HG02642 (cell line): ENCODE results near the gene VILL.
A peak's percentile ranks its signal among the peaks of the same experiment; 100 is the strongest.
"Not testable (repeated sequence)": the region's sequence is repeated elsewhere in the genome, so short reads cannot be mapped to it uniquely, and the experiment has no call there.

ENCODE experiments used
- ATAC-seq: cut with Tn5 transposase; IDR thresholded peaks from one replicate; pipeline ENCODE4 v1.9.1; 2021; ENCODE audit warnings: mild to moderate bottlenecking; ENCODE audit not compliant: unreplicated experiment, poor library complexity

VILL gene

DNA sequence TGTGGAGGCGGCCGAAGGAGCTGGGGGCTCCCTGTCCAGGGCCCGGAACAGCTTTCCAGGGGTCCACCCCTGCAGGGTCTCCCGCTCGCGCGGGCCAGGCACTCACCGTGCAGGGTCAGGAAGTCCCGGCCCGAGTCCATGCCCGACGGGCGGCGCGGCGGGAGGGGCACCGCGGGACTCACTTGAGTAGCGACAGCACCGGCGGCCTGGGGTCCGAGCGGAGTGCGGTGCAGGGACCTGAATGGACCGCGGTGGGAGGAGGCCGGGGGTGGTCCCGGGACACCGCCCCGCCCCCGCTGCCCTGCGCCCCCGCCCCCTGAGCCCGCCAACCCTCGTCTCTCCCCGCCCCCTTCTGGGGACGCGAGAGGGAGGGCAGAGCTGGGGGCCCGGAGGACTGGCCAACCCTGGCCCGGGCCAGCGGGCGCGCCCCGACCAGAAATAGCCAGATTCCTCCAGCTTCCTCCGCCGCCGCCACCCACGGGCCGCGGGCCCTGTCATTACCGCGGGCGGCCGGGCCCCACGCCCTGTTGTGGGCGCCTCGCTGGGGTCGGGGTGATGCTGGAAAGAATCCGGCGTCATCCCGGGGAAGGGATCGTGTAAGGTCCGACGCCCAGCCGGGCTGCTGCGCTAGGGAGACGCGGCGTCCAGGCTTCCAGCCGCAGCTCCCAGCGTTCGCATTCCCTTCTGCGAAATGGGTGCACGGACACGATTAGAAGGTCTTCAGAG is 39.0 kb downstream of the VILL start, which contains the start of gene PLCD1:
PLCD1 (minus strand) TSS at position 243 of the 726 bp plus-strand sequence; CDS start at position 140, 103 bp downstream.
- no peak for ATAC-seq

DNA sequence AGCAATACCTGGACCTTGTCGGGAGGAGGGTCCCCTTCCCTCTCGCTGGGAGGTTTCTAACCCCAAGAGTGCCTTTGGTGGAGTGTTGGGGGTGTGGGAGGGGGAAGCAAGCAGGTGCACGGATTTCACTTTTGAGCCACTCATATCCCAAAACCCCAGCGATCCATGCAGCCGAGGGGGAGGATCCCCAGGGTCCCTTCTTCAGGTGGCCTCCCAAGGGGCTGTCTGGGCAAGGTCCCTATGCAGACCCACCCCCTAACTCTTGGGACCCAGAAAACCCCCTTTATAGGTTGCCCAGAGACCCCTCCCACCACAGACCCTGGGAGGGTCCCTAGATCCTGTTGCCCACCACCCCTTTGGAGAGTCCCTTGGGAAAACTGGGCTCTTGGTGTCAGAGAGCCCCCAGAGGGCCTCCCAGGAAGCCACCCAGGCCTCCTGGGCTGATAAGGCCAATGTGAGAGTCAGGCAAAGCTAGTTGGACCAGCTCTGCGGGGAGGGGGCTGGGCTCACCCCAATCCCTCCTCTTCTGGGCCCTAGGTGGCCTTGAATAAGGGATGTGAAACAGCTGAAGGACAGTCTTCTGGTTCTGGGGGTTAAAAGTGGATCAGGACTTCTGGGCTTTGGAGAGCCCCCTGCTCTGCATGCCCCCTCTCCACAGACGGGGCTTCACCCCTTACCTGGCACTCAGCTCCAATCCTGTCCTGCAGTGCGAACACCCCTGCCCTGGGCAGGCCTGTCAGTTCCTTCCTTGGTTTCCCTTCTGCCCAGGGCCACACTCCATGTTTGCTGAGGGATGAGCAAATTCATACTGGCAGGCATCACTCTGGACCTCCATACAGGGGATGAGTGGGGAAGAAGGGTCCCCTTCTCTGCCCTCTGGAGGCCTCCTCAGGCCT is 39.8 kb downstream of the VILL start:
- ATAC-seq, result no peak

DNA sequence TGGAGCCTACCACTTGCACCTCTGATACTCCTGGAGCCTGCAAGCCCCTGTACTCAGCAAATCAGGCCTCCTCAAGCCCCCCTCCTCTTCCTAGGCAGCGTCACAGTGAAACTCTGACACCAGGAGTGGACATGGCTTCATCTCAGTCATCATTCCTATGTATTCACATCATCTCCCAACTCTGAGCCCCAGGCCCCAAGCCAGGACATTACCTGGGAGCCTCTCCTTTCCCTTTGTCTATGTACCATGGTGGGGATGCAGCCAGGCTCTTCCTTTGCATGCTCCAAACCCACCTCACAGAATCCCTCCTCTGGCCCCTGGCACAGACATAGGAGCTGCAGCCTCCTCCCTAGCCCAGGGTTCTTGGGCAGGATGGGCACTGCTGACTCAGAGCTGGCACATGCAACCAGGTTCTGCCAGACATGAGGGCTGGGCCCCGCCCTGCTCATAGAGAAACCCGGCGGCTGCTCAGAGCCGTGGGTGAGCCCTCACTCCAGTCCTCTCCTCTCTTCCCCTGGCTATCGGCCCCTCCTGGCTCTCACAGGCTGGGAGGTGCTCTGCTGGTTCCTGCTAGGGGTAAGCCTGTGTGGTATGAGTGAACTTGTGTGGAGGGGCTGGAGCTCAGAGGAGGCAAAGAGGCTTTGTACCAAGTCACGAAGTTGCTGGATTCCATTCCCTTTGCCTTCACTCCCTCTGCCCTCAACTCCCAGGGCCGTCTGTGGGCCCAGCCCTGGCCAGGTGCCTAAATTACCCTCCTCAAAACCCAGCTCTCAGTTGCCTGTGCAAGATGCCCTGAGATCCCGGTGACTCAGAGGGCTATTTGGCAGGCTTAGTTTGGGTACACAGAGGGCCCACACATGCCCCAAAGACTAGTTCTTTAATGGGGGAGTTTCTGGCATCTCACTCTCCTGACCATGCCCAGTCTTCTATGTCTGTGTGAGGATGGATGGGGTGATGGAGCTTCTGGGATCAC is 40.7 kb downstream of the VILL start:
- ATAC-seq, result no peak

DNA sequence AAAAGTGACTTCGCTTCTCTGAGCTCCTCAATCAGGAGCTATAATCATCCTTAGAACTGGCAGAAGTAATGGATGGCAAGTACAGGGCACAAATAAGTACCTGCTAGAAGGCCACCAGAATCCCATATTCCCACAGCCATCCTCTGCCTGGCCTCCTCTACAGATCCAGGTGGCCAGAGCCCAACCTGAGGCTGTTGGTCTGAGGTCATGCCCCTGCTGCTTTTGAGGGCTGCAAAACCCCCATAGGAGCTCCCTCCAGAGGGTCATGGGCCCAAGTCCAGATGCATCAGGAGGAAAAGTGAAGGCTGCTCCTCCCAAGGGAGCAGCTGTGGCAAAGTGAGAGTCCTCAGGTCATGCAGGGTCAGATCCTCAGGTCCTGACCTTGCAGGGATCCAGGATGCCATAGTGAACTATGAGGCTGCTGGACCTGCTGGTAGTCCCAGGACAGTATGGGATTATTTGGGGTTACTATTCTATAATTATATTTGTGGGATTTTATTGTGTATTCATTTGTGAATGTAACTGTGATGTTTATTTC is 41.8 kb downstream of the VILL start:
- ATAC-seq, result no peak

DNA sequence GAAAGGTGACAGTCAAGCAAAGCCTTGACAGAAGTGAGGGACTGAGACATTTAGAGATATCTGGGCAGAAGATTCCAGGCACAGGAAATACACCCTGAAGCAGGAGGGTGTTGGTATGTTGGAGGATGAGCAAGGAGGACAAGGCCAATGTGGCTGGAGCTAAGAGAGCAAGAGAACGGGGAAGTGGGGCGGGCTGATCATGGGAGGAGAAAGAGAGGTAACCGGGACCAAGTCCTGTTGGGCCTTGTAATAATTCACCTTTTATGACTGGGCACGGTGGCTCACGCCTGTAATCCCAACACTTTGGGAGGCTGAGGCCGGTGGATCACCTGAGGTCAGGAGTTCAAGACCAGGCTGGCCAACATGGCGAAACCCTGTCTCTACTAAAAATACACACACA is 43.0 kb downstream of the VILL start:
- not testable (repeated sequence) for ATAC-seq

DNA sequence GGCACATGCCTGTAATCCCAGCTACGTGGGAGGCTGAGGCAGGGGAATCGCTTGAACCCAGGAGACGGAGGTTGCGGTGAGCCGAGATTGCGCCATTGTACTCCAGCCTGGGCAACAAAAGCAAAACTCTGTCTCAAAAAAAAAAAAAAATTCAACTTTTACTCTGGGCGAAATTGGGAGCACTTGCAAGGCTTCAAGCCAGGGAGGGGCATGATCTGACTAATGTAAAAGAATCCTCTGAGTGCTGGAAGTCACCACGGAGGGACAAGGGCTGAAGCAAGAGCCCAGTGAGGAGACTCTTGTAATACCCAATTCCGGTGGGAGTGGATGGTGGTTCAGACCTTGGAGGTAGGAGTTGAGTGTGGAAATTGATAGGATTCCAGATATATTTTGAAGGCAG is 43.7 kb downstream of the VILL start:
- ATAC-seq, result not testable (repeated sequence)

DNA sequence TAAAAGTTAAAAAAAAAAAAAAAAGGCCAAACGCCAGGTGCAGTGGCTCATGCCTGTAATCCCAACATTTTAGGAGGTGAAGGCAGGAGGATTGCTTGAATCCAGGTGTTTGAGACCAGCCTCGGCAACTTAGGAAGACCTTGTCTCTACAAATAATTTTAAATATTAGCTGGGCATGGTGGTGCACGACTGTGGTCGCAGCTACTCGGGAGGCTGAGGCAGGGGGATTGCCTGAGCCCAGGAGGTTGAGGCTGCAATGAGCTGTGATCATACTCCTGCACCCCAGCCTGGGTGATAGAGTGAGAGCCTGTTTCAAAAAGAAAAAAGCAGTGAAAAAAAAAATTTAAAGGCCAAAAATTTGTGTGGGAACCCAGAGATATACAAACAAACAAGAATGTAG is 45.7 kb downstream of the VILL start:
- no peak for ATAC-seq

DNA sequence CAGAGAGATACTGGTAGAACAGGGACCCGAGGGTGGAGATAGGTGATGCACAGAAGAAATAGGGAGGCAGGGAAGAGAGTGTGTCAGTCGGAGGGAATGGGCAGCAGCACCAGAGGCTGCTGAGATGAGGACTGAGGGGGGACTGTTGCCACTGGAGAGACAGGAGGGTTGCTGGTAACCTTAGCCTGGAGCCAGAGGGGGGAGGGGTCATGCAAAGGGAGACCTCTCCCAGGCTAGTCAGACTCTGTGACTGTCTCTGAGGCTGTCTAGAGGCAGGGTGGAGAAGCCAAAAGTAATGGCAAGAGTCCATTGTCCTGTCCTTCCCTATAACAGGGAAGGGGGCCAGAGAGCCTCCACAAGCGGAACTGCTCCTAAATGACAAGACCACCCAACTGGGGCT is 46.3 kb downstream of the VILL start:
- no peak for ATAC-seq

DNA sequence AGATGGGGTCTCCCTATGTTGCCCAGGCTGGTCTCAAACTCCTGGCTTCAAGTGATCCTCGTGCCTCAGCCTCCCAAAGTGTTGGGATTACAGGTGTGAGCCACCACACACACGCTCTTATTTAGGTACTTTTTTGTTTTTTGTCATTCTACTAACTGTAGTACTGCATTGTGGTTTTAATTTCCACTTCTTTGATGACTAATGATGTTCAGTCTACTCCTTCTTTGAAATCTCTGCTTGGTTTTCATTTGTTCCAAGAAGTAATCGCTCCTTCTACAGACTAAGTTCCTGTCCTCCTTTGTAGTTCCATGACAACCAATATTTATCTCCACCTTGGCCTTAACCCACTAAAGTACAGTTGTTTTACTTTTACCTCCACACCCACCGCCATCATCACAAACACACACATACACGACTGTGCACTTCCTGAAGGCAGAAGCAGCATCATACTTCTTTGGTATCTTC is 47.9 kb downstream of the VILL start:
- no peak for ATAC-seq

DNA sequence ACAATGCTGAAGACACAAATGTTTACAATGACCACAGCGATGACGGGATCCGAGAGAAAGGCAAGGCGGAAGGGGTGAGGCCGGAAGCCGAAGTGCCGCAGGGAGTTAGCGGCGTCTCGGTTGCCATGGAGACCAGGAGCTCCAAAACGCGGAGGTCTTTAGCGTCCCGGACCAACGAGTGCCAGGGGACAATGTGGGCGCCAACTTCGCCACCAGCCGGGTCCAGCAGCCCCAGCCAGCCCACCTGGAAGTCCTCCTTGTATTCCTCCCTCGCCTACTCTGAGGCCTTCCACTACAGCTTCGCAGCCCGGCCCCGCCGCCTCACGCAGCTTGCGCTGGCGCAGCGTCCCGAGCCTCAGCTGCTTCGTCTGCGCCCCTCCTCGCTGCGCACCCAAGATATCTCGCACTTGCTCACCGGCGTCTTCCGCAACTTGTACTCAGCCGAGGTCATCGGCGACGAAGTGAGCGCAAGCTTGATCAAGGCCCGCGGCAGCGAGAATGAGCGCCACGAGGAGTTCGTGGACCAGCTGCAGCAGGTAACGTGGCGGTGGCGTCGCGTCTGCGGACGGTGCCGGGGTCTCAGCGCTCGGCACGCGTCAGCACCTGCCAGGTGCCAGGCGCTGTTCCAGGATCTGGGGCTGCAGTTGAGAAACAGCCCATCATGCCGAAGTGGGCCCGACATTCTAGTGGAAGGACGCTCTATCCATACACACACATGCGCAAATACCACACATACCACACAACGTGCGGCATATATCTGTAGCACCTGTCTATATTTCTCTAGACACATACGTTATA is 48.7 kb downstream of the VILL start, which contains the start of gene DLEC1:
DLEC1 (plus strand) TSS at position 108 of the 798 bp plus-strand sequence; CDS start at position 126, 18 bp downstream.
- ATAC-seq, result peak; percentile 88

DNA sequence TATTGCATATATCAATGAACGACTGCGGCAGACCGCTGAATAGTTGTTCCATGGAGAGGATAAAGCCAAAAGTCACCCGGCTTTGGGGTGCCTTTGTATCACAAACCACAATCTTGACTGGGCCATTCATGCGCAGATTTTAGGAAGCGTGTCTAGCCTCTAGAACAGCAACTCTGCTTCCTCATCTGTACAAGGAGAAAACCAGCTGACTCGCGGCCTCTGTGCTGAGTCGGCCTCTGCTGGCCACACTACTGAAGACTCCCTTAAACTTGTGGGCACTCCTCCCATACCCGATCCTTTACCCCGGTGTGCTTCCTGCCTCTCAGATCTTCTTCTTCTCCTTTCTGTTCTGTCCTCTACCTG is 49.3 kb downstream of the VILL start:
- peak; percentile 45 for ATAC-seq

DNA sequence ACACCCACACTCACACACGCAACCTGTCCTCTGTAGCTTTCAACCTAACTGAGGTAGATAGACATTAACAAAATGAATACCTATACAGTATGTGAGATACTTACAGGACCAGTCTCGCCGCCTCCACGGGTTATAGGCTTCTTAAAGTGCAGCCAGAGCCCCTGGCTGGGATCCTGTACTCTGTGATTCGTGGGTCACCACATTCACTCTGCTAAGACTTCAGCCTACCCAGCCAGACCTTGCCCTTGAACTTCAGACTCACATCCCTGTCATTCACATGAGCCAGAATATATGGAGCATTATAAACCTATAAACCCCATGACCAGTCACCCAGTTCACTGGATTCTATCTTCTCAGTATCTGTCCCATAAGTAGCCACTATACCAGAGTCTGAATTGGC is 49.8 kb downstream of the VILL start:
- no peak for ATAC-seq

DNA sequence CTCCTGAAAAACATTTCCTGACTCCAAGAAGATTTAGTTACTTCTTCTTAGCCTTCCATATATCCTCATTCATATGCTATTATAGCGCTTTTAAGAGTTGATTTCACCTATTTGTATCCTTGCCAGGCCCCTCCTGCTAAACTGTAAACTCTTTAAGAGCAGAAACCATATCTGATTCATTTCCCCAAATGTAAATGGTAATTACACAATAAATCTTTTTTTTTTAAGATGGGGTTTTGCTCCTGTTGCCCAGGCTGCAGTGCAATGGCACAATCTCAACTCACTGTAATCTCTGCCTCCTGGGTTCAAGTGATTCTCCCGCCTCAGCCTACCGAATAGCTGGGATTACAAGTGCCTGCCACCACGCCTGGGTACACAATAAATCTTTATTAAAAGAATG is 52.9 kb downstream of the VILL start:
- no peak for ATAC-seq

DNA sequence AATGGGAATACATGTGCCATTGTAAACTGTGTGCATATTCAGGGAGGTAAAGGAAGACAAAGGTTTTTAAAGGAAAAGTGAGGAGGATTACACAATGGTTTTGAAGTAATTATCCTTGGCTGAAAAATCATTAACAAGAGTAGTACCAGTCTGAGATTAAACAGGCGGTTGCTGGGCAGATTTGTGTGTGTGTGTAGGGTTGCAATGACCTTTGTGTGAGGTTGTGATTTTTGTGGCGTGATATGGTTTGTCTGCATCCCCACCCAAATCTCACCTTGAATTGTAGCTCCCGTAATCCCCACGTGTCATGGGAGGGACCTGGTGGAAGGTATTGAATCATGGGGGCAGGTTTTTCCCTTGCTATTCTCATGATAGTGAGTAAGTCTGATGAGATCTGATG is 55.4 kb downstream of the VILL start:
- ATAC-seq, result no peak

DNA sequence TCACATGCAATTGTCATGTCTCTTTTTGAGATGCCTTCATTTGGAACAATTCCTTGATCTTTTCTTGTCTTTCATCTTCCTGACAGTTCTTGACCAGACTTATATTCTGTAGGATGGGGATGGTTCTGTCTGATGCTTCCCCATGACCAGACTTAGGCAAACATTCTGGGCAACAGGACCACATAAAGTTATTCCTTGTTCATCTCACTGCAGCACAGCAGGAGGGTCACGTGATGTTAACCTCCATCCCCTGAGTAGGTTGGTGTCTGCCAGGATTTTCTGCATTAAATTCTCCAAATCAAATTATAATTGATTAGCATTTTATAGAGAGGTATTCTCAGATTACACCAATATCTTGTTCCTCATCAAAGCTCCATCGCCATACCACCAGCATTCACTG is 56.2 kb downstream of the VILL start:
- no peak for ATAC-seq

DNA sequence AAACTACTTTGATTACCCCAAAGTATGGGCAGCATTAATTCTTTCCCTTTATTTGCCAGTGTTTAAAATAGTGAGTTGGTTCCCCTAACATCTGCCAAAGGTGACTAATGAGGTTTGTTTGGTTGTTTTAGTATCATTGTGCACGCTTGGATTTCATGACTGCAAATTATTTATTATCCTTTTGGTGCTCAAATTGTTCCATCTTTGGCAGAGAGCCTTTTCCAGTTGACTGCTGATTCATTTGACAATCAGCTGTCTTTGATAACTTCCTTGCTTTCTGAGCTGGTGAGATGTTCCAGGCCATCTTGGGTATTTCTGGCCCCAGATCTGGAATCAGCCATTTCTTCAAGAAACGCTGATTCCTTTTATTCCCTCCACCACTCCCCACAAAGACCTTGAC is 57.3 kb downstream of the VILL start:
- no peak for ATAC-seq

DNA sequence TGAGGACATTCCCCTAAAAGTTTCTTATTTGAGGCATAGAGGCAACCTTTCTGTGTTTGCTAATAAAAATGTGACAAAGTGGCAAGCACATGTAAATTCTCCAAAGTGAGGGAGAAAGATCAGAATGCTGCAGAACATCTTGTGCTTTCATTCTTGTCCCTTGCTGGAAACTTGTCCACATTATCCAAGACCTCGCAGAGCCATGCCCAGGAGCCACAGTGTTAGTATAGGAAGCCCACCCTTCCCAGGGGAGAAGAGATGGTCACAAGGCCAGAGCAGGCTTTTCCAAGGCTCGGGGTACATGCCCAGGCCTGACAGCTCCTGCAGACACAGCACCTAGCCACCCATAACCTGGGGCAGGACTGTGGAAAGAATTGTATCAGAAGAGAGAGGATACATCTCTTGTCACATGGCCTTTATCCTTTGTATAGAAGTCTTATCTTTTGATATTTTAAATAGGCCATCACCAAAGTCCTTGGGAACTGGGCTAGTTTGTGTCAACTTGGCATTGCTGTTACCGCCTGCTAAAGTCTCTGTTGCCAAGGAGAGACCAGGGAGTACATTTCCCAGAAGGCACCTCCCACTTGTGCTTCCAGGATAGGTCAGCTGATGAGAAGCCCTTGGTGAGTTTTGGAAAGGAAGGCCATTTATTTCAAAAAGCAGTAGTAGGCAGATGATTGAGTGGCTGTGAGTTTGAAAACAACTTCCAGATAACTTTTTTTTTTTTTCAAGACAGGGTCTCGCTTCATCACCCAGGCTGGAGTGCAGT is 59.0 kb downstream of the VILL start:
- no peak for ATAC-seq

DNA sequence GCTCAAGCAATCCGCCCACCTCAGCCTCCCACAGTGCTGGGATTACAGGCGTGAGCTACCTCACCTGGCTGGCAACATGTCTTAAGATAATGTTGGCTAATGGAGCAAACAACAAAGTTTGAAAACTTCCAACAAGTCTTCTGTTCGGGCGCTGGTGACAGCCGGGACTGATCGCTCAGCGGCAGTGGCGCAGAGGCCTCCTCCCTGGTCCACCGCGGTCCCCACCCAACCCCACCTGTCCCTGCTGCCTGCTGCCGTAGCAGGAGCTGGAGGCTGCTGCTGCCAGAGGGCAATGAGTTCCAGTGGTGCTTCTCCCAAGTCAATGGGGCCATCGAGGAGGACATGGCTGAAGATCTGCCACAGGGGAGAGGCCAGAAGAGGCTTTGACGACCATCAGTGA is 60.5 kb downstream of the VILL start:
- no peak for ATAC-seq
